Subcutaneous abdominal adipose tissue (tissue), 5 donors: Measurements from ENCODE around the gene TMED3.
"Not testable (repeated sequence)": the region's sequence is repeated elsewhere in the genome, so short reads cannot be mapped to it uniquely, and the experiment has no call there.

Source experiments
- H3K27ac ChIP-seq: one replicate; pipeline ENCODE4 v1.7.0; 2013; ENCODE audit warnings: low read depth, mild to moderate bottlenecking, inconsistent platforms, low read length, moderate library complexity
- H3K27me3 ChIP-seq, 5 donors: one replicate each; pipeline ENCODE4 v1.7.0; 2013; ENCODE audit warnings: low read length in 5 of 5, inconsistent platforms in 1 of 5; ENCODE audit not compliant: control insufficient read depth in 5 of 5, insufficient read depth in 4 of 5
- H3K36me3 ChIP-seq, 5 donors: one replicate each; pipeline ENCODE4 v1.7.0; 2013; ENCODE audit warnings: low read length in 5 of 5; ENCODE audit not compliant: control insufficient read depth in 5 of 5, insufficient read depth in 5 of 5
- H3K4me1 ChIP-seq, 5 donors: one replicate each; pipeline ENCODE4 v1.7.0; 2013; ENCODE audit warnings: low read length in 5 of 5, mild to moderate bottlenecking in 3 of 5, moderate library complexity in 1 of 5; ENCODE audit not compliant: control insufficient read depth in 5 of 5, insufficient read depth in 5 of 5
- H3K4me3 ChIP-seq, 5 donors: one replicate each; pipeline ENCODE4 v1.7.0; 2013; ENCODE audit warnings: low read length in 5 of 5, low read depth in 1 of 5
- H3K9ac ChIP-seq, 5 donors: one replicate each; pipeline ENCODE4 v1.7.0; 2013; ENCODE audit warnings: low read length in 5 of 5, mild to moderate bottlenecking in 4 of 5, moderate library complexity in 3 of 5
- H3K9me3 ChIP-seq, 5 donors: one replicate each; pipeline ENCODE4 v1.7.0; 2013; ENCODE audit warnings: low read length in 5 of 5; ENCODE audit not compliant: control insufficient read depth in 5 of 5
- donor health status: healthy.
- donor health status: healthy.
- donor health status: healthy.
- donor health status: healthy.
- donor health status: healthy.

TMED3 gene

DNA sequence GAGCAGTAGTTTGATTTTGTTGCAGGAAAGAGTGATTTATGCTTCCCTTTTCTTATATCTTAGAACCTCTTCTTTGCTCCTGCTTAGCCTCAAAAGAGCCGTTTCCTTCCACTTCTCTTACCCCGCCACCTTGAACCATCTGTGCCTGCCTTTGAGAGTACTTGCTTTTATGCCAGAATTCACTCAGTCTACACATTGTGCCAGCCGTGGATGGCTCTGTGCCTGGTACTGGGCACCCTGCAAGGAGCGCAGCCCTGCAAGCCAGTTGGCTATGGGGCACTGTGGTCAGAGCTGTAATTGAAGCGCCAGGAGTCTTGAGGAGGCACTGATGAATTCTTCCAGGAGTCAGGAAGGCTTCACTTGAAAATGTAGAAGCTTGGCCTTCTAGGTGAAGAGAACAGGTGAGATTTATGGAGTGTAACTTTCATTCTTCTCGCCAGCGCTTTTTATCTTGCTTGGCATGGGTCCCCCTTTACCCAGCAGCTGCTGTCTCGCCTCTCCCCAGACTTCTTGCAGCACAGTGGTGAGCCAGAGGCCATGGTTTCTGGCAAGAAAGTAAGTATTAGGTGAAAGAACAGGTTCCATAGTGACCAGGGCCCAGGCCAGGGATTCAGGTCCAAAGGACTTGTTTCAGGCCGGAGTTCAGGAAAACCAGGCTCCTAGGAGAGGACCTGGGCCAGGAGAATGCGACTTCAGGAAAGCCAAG is 4.9 kb downstream of the TMED3 start:
- Histone ChIP-seq H3K27ac (no peak overlapping the region), H3K36me3 (peaks cover 3 to 46% (median 11%) of the 10 kb centered on the region in 5 donors)

DNA sequence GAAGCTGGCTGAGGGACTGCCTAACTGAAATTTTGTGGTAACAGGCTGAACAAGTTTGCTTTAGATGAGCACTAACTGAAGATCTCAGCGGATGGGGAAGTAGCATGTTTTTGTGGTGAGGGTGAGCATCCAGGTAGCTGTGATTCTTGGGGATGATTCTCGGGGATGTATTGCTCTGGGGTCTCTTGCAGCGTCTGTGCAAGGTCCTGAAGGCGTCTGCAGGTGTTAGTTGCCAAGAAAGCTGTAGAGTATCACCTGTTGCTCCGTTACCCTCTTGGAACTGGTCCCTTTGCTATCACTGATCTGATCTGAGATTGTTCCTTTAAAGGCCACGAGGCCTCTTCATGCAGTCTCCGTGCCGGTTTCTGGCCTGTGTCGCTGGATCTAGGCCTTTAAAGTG is 6.0 kb downstream of the TMED3 start:
- H3K27ac ChIP-seq = no peak overlapping the region
- H3K4me3 ChIP-seq = no peak overlapping the region
- H3K4me1 ChIP-seq = peaks cover 0 to 19% (median 18%) of the 10 kb centered on the region in 5 donors
- no peak overlapping the region for H3K9ac ChIP-seq
- peaks cover 0 to 5% (median 3%) of the 10 kb centered on the region in 5 donors for H3K27me3 ChIP-seq
- H3K9me3 ChIP-seq = peaks cover 0 to 2% (median 0%) of the 10 kb centered on the region in 5 donors
- H3K36me3 ChIP-seq = peaks cover 3 to 53% (median 11%) of the 10 kb centered on the region in 5 donors

More for the DNA sequence above, 4.9 kb downstream of the TMED3 start:
- Histone ChIP-seq H3K9me3 (peaks cover 0 to 1% (median 0%) of the 10 kb centered on the region in 5 donors), H3K4me1 (peaks cover 0 to 28% (median 28%) of the 10 kb centered on the region in 5 donors), H3K27me3 (peaks cover 0 to 13% (median 8%) of the 10 kb centered on the region in 5 donors), H3K9ac (no peak overlapping the region), H3K4me3 (no peak overlapping the region)

DNA sequence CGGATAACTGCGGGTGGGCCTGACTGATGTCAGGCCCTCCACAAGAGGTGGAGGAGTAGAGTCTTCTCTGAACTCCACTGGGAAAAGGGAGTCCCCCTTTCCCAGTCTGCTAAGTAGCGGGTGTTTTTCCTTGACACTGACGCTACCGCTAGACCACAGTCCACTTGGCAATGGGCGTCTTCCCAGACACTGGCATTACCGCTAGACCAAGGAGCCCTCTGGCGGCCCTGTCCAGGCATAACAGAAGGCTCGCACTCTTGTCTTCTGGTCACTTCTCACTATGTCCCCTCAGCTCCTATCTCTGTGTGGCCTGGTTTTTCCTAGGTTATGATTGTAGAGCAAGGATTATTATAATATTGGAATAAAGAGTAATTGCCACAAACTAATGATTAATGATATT is 9.1 kb downstream of the TMED3 start:
- H3K27me3 ChIP-seq, H3K9ac ChIP-seq, H3K4me3 ChIP-seq, H3K9me3 ChIP-seq, H3K27ac ChIP-seq: not testable (repeated sequence)
- H3K36me3 ChIP-seq = peaks cover 0 to 48% (median 9%) of the 10 kb centered on the region in 5 donors
- H3K4me1 ChIP-seq = peaks cover 0 to 14% (median 7%) of the 10 kb centered on the region in 5 donors

DNA sequence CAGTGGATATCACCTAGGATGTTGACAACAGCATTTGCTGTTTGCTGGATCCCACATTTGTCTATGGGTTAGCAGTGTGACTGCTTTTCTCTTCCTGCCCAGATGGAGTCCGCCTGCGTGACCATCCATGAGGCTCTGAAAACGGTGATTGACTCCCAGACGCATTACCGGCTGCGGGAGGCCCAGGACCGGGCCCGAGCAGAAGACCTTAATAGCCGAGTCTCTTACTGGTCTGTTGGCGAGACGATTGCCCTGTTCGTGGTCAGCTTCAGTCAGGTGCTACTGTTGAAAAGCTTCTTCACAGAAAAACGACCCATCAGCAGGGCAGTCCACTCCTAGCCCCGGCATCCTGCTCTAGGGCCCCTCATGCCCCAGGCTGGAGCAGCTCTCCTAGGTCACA is 11.0 kb downstream of the TMED3 start:
- H3K27ac ChIP-seq = no peak overlapping the region
- H3K9me3 ChIP-seq = peaks cover 0 to 2% (median 0%) of the 10 kb centered on the region in 5 donors
- no peak overlapping the region for H3K9ac ChIP-seq
- no peak overlapping the region for H3K4me3 ChIP-seq
- H3K36me3 ChIP-seq = peaks cover 0 to 40% (median 9%) of the 10 kb centered on the region in 5 donors
- H3K4me1 ChIP-seq = no peaks in the 10 kb centered on the region
- H3K27me3 ChIP-seq = no peaks in the 10 kb centered on the region

DNA sequence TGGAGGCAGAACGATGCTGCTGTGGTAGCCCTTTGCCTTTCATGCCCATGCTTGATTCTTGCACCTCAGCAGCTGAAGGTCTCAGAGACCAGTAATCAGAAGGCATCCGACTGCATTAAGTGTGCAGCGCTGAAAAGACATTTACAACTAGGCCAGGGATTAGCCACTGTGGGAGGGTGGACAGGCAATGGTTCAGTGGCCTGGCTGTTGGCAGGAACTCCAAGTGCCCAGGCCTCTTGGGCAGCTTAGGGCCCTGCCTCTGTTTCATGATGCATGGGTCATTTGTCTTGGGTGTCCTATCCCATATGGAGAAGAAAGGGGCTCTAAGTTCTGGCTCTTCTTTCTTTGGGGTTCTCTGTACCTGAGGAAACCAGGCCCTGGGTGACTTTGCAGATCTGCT is 11.4 kb downstream of the TMED3 start:
- peaks cover 0 to 37% (median 9%) of the 10 kb centered on the region in 5 donors for H3K36me3 ChIP-seq
- H3K27me3 ChIP-seq = no peaks in the 10 kb centered on the region
- H3K27ac ChIP-seq = no peak overlapping the region
- no peaks in the 10 kb centered on the region for H3K4me1 ChIP-seq
- H3K4me3 ChIP-seq = no peak overlapping the region
- H3K9ac ChIP-seq = no peak overlapping the region
- H3K9me3 ChIP-seq = peaks cover 0 to 2% (median 0%) of the 10 kb centered on the region in 5 donors

DNA sequence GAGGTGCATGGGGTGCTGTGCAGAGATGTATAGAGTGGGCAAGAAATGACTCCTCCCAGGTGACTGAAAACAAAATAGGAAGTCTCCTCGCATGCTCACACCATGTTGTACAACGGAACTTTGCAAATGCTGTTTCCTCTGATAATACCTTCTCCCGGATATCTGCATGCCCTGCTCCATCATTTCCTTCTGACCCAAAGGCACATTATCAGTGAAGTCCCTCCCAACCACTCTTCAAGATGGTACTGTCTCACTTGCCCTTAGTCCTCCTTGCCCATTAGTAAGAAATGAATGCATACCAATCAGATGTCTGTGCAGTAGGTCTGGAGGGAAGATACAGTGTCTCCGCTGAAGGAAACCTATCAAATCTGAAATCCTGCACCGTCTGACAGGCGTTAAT is 12.0 kb downstream of the TMED3 start:
- Histone ChIP-seq H3K27me3 (no peaks in the 10 kb centered on the region), H3K27ac (no peak overlapping the region), H3K36me3 (peaks cover 0 to 31% (median 9%) of the 10 kb centered on the region in 5 donors), H3K4me1 (no peaks in the 10 kb centered on the region), H3K9me3 (peaks cover 0 to 2% (median 0%) of the 10 kb centered on the region in 5 donors), H3K9ac (no peak overlapping the region), H3K4me3 (no peak overlapping the region)

DNA sequence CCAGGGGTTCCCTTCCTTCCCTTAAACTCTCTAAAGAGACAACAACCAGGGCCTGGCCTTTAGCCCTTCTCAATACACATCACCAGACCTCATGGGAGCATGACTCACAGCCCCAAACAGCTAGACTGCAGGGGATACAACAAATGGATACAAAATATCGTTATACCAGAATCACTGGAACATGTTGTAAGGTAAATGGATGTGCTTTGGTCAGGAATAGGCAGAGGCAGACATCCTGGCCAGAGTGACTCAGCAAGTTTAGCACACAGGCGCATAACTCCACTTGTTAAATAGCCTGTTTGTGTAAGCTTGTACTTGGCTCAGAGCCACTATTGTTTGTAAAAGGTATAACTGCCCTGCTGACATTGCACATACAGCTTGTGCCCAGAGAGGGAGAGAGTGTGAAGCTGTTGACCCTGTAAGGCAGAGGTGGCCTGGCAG is 18.3 kb downstream of the TMED3 start:
- no peaks in the 10 kb centered on the region for H3K36me3 ChIP-seq
- no peaks in the 10 kb centered on the region for H3K9me3 ChIP-seq
- peaks cover 0 to 4% (median 0%) of the 10 kb centered on the region in 5 donors for H3K4me1 ChIP-seq
- no peaks in the 10 kb centered on the region for H3K27me3 ChIP-seq
- no peak overlapping the region for H3K4me3 ChIP-seq
- no peak overlapping the region for H3K27ac ChIP-seq
- H3K9ac ChIP-seq = no peak overlapping the region

DNA sequence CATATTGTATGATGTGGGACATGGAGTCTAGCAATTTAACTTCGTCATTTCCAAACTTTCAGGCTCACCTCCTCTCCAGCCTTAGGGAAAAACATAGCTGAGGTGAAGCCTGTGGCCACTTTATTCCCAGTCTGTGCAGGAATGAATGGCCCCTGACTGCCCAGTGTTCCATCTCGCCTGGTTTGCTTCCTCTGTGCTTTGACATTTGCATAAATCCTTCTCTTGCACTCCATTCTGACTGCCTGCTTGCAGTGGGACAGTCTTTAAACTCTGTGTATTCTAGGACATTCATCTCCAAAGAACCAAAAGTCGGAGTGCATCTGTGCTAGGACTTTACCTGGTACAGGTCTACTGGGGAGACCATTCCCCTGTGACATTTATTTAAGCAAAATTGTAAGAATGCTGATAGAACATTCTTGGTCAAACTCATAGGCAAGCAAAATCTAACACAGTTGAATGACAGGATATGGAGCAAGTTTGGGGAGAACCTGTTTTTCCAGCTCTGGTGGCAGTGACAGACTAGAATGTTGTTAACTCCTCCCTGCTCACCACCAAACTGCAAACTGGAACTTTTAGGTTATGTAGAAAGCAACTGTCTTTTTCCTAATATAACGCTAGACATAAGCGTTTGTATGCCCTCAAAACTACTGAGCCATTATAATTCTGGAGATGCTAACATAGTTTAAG is 22.1 kb downstream of the TMED3 start:
- Histone ChIP-seq H3K27me3 (no peaks in the 10 kb centered on the region), H3K9me3 (no peaks in the 10 kb centered on the region), H3K4me3 (no peak overlapping the region), H3K4me1 (peaks cover 0 to 4% (median 0%) of the 10 kb centered on the region in 5 donors), H3K27ac (no peak overlapping the region), H3K9ac (no peak overlapping the region), H3K36me3 (no peaks in the 10 kb centered on the region)

DNA sequence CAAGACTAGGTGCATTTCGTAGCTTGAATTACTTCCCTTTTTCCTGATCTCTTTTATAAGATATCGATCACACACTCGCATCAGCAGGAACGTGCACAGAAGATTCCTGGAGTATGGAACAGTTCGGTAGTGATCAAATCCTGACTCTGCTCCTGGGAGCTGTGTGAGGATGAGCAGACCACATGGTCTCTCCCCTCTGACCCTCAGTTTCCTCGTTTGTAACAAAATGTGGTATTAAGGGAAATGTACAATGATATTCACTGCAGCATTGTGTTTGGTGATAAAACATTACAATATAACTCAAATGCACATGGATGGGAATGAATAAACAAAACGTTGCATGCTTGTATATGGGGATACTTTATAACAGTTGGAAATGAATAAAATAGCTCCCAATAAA is 26.7 kb downstream of the TMED3 start:
- Histone ChIP-seq H3K9me3 (no peaks in the 10 kb centered on the region), H3K9ac (no peak overlapping the region), H3K4me1 (no peaks in the 10 kb centered on the region), H3K36me3 (no peaks in the 10 kb centered on the region), H3K27ac (no peak overlapping the region), H3K4me3 (no peak overlapping the region), H3K27me3 (no peaks in the 10 kb centered on the region)

DNA sequence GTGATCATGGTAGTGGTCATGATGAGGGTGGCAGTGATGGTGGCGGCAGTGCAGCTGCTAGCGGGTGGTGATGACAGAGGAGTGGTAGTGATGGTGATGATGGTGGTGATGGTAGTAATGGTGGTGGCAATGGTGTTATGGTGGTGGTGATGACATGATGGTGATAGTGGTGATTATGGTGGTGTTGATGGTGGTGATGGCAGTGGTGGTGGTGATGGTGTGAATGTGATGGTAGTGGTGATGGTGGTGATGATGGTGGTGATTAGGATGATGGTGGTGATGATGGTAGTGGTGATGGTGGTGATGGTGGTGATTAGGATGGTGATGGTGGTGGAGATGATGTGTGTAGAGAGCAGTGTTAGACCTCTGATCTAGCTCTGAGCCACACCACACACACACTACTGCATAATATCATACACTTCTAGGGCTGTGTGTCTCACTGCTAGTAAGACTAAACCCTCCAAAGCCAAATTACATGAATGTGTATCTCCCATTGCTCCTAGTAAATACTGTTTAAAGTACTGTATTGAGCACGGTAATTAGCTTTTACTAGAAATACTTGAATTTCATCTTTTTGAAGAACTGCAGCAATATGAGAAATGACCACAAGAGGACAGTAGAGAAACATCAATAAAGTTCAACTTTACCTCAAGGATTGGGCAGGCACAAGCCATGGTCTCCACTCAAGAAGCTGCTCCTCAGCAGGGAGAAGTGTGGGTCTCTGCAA is 28.8 kb downstream of the TMED3 start:
- Histone ChIP-seq H3K36me3 (no peaks in the 10 kb centered on the region), H3K27me3 (no peaks in the 10 kb centered on the region), H3K4me3 (no peak overlapping the region), H3K9me3 (no peaks in the 10 kb centered on the region), H3K27ac (no peak overlapping the region), H3K9ac (no peak overlapping the region), H3K4me1 (no peaks in the 10 kb centered on the region)
